OCI-M2 (cell line): ENCODE measurements around the gene ANP32A.

ENCODE experiments used
- DNase-seq: peaks from one replicate; lab custom pipeline; 2025; ENCODE audit not compliant: unreplicated experiment; lab: John Stamatoyannopoulos, UW

ANP32A gene

GRCh38 chr15:68783226-68784058 lies 37.3 kb downstream of the ANP32A start:
- no peak for DNase-seq

- no peak for DNase-seq
Measured at GRCh38 chr15:68782589-68783161, 38.0 kb downstream of the ANP32A start.

GRCh38 chr15:68781766-68782588 lies 38.7 kb downstream of the ANP32A start:
- no peak for DNase-seq

GRCh38 chr15:68781217-68781616 lies 39.5 kb downstream of the ANP32A start:
- DNase-seq: no peak

- no peak for DNase-seq
Measured at GRCh38 chr15:68778876-68779275, 41.8 kb downstream of the ANP32A start.

GRCh38 chr15:68776477-68777270 lies 44.0 kb downstream of the ANP32A start:
- no peak for DNase-seq

GRCh38 chr15:68775671-68776476 lies 44.8 kb downstream of the ANP32A start:
- no peak for DNase-seq

GRCh38 chr15:68775236-68775577 lies 45.5 kb downstream of the ANP32A start:
- no peak for DNase-seq

GRCh38 chr15:68774521-68775235 lies 46.0 kb downstream of the ANP32A start:
- DNase-seq: no peak

GRCh38 chr15:68774120-68774519 lies 46.6 kb downstream of the ANP32A start:
- DNase-seq: no peak

GRCh38 chr15:68773036-68773435 lies 47.7 kb downstream of the ANP32A start:
- DNase-seq: no peak

GRCh38 chr15:68770216-68770615 lies 50.5 kb downstream of the ANP32A start:
- no peak for DNase-seq

- DNase-seq: no peak
Measured at GRCh38 chr15:68769702-68770101, 51.0 kb downstream of the ANP32A start.

GRCh38 chr15:68768321-68768720 lies 52.4 kb downstream of the ANP32A start:
- DNase-seq: no peak

- no peak for DNase-seq
Measured at GRCh38 chr15:68767833-68768232, 52.9 kb downstream of the ANP32A start.

- DNase-seq: no peak
Measured at GRCh38 chr15:68765602-68766368, 54.9 kb downstream of the ANP32A start.

GRCh38 chr15:68764090-68764489 lies 56.6 kb downstream of the ANP32A start:
- DNase-seq: no peak

GRCh38 chr15:68763063-68763462 lies 57.6 kb downstream of the ANP32A start:
- no peak for DNase-seq
